HG02678 (cell line): Measurements from ENCODE around the gene NAT16.
"Not testable (repeated sequence)": the region's sequence is repeated elsewhere in the genome, so short reads cannot be mapped to it uniquely, and the experiment has no call there.

Experiments used
- ATAC-seq: cut with Tn5 transposase; IDR thresholded peaks from one replicate; pipeline ENCODE4 v1.9.1; 2021; ENCODE audit warnings: mild to moderate bottlenecking, moderate library complexity; ENCODE audit not compliant: unreplicated experiment

The NAT16 gene

GRCh38 chr7:101161692-101162471 lies 18.2 kb downstream of the NAT16 start:
- ATAC-seq, result no peak

DNA sequence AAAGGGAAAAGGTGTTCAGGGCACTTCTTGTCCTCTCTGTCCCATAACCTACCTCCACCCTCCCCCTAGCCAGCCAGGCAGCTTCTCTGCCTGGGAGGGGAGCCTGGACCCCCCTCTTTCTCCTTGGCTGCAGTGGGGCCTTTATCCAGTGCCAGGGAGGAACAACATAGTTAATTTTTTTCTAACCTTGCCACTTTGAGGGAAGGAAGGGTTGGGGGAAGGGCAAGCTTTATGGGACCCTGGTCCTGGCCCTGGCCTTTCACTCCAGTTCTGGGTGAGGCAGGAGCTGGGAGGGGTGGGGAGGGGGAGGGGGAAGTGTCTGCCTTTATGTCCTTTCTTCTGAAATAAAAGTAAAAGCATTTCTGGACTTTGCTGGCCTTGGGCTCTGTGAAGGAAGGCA lies 19.2 kb downstream of the NAT16 start:
- ATAC-seq, result no peak

DNA sequence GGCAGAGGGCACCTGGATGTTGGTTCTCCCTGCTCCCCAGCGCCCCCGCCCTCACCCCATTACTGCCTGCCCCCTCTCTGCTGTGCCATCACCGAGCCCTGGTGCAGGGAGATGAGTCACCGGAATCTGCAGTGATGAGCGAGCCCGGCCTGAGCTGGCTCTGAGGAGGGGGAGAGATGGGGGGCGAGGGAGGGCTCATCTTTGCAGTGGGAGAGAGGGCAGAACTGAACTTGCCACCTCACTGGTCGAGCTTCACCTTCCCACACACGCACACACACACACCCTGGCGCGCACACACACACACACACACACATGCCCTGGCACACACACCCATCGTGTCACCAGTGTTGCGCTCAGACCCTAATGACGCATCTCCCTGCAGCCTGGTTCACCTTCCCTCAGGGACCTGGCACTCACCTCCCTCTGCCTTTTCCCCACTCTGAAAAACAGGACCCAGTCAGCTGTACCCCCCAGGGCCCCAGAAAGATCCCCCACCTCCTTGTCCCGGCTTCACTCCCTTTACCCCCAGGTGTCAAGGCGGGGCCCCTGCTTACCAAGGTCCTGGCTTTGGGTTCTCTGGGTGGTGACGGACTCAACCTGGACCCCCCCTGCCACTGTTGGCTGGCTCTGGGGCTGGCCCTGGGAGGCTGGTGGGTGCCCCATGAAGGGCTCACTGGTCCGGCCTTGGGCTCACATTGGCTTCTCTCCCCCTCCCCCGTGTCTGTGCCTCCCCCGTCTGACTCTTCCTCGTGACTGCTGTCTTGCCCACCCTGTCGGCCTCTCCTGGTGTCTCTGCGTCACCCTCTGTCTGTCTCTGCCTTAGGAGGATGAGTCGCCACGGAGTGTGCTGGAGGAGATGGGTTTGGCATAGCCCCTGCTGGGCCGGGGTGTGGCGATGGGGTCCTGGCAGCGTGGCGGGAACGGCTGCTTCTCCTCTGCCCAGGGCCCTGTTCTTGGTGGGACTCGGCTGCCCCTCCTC lies 20.1 kb downstream of the NAT16 start:
- no peak for ATAC-seq

DNA sequence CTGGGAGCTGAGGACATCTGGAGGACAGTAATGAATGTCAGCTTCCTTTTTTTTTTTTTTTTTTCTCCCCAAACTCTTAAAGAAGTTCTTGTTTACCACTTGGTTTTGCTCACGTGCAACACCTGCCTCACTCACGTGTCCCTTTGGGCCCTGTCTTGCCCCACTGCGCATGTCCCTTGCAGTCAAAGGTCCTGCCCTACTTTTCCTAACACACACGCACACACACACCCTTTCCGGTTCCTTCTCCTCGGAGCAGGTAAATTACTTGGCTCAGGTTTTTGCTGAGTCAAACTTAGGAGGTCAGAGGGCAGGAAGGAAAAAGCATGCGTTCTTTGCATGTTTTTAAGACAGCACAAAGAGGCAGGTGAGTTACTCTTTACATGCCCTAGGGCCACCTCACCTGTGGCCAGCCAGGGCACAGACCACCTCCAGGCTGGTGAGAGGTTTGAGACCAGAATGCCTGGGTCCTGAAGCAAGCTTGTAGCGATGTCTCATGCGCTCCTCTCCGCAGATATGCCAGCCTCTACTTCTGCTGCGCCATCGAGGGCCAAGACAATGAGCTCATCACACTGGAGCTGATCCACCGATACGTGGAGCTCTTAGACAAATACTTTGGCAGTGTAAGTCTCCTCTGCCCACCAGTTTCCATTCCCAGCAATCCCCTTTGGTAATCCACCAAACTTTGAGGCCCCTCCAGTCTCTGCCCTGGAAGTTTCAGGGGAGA lies 23.1 kb downstream of the NAT16 start:
- ATAC-seq, result no peak

DNA sequence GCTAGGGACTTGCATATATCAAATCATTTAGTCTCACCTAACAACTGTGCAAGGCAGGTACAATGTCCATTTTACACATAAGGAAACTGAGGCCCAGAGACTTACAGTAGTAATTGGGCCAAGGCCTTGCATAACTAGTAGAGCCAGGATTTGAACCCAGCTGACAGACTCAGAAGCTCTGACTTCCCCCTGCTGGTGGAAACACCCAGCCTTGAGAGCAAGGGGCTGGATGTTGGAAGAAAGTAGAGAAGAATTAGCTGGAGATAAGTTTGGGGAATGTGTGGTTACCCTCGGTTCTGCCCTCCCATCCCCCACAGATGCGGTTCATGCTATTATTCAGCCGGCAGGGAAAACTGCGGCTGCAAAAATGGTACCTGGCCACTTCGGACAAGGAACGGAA lies 23.8 kb downstream of the NAT16 start:
- no peak for ATAC-seq

DNA sequence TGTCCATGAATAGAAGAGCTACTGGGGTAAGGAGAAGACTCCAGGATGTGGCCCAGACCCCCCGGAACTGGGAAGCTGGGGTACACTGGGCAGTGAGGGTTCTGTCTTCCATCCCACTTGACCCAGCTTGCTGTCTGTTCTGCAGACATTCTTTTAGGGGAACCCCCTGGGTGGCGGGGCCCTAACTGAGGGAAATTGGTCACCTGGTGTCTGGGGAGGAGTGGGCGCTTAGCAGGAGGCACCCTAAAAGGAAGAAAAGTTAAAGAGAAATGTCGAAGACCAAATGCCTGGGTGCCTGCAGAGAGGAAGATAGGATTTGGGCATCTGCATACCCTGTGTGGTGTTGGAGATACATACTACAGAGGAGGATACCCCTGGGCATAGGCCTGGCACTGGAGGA lies 24.8 kb downstream of the NAT16 start:
- ATAC-seq, result no peak

DNA sequence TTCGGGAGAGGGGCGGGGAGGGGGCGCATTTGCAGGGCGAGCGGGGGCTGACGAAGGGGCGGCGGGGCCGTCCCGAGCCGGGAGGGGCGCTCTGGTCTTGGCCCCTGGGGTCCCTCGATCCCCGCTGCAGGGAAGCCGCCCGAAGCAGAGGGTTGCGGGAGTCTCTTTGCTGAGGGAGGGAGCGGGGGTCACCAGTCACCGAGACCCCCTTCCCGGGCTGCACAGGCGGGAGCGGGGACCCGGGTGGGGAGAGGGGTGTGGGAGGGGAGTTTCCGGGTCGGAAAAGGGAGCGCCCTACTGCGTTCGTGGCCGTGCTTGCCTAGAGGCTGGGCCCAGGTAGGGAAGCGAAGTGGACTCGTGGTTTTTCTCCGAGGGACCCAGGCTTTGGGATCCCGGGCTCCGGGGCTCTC lies 25.4 kb downstream of the NAT16 start:
- ATAC-seq, result peak; percentile 6

DNA sequence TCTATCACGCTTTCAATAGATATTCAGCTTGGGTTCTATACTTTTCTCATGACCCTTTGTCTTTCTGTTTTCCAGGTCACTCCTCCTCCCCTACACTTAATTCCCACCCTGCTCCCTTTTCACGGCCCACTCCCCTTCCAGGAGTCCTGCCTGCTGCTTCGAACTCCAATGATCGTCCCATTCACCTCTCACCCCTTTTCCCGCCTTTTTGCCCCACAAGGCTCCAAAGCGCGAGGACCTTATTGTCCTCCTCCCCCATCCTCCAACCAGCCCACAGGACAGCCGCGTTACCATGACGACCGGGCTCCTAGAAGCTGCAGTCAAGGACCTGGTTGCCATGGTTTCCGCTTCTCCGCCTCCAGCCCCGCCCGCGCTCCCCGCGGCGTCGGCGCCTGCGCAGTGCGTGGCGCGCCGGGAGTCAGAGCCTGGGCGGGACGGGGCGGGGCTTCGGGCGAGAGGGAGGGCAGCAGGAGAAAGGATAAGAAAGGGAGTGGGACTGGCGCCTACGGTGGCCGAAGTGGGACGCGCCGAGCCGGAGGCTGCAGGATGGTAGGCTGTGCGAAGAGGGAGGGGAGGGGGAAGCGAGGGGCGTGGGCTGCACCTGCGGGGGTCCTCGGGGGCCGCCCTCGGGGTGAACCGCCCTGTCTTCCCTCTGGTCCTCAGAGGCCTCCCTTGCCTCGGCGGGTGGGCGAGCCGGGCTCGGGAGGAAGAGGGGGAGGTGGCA lies 26.0 kb downstream of the NAT16 start, which contains the start of gene AP1S1:
AP1S1 (plus strand) TSS at position 508 of the 724 bp plus-strand sequence; CDS start at position 547, 39 bp downstream.
- ATAC-seq, result peak; percentile 91

DNA sequence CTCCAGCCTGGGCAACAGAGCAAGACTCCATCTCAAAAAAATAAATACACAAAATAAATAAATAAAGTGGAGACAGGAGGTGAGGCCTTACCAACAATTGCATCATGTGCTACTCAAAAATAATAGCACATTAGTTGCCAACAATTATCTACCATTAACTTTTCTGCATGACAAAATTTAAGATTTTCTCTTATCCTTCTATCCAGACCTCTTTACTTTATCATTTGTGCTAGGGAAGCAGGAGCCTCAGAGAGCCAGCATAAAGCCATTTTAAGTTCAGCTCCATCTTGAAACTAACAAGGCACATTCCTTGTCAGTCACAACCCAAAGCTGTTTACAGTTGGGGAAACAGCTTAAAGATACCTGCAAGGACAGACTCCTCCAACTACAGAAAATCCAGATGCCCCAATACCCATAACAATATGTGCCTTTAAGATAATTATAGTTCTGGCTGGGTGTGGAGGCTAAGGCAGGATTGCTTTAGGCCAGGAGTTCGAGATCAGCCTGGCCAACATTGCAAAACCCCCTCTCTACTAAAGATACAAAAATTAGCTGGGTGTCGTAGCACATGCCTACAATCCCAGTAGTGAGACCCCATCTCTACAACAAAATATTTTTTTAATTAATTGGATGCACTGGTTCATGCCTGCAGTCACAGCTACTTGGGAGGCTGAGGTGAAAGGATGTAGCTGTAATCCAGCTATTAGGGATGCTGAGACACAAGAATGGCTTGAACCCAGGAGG lies 28.0 kb downstream of the NAT16 start:
- no peak for ATAC-seq

DNA sequence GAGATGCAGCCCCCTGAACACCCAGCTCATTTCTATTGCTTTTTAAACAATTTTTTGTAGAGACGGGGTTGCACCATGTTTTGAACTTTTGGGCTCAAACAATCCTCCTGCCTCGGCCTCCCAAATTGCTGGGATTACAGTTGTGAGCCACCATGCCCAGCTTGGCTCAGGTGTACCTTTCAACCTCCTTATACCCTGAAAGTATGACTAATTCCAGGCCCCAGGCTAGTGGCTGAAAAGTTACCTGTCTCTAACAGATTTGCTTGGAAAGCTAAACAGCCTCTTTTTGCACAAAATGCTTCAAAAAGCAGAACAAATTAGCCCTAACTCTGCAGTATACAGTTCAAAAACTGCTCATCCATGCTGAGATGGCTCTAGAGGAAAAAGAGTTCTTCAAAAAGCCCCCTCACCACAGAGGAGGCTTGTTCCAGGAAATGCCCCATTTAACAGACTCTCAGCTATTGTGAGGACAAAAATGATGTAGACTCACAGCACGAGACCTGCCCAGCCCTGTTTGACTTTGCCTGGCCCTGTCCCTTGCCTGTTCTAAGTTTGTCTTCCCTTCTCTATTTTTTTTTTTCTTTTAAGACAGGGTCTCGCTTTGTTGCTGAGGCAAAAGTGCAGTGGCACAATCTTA lies 39.2 kb downstream of the NAT16 start:
- ATAC-seq, result no peak

DNA sequence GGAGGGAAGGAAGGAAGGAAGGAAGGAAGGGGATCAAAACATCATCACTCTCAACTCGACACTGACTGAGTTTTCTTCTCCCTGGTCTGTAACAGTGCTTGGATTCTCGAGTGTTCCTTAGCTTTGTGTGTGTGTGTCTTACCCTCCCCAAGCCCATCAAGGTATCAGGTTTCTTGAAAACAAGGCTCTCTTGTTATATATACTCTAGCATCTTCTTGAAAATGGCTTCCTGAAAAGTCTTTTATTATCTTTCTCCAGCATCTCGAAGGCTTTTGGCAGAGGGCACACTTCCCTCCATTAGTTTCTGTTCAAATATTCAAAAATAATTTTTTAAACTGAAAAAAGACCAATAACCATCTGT lies 39.8 kb downstream of the NAT16 start:
- no peak for ATAC-seq

GRCh38 chr7:101138213-101138870 lies 41.8 kb downstream of the NAT16 start:
- ATAC-seq, result peak; percentile 74

DNA sequence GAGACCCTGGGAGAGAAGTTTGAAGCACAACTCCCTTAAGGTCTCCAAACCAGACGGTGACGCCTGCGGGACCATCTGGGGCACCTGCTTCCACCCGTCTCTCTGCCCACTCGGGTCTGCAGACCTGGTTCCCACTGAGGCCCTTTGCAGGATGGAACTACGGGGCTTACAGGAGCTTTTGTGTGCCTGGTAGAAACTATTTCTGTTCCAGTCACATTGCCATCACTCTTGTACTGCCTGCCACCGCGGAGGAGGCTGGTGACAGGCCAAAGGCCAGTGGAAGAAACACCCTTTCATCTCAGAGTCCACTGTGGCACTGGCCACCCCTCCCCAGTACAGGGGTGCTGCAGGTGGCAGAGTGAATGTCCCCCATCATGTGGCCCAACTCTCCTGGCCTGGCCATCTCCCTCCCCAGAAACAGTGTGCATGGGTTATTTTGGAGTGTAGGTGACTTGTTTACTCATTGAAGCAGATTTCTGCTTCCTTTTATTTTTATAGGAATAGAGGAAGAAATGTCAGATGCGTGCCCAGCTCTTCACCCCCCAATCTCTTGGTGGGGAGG lies 42.4 kb downstream of the NAT16 start:
- ATAC-seq, result no peak

- no peak for ATAC-seq
Measured at GRCh38 chr7:101134399-101134980, 45.6 kb downstream of the NAT16 start.

- no peak for ATAC-seq
Measured at GRCh38 chr7:101133621-101134398, 46.3 kb downstream of the NAT16 start.

- not testable (repeated sequence) for ATAC-seq
Measured at GRCh38 chr7:101132626-101133600, 47.2 kb downstream of the NAT16 start.
